GM19351 (cell line): Measurements from ENCODE around the gene MTHFD1L.

ENCODE experiments used
- ATAC-seq: cut with Tn5 transposase; IDR thresholded peaks from one replicate; pipeline ENCODE4 v1.9.1; 2021; ENCODE audit warnings: mild to moderate bottlenecking, moderate library complexity; ENCODE audit not compliant: unreplicated experiment

Gene MTHFD1L

DNA sequence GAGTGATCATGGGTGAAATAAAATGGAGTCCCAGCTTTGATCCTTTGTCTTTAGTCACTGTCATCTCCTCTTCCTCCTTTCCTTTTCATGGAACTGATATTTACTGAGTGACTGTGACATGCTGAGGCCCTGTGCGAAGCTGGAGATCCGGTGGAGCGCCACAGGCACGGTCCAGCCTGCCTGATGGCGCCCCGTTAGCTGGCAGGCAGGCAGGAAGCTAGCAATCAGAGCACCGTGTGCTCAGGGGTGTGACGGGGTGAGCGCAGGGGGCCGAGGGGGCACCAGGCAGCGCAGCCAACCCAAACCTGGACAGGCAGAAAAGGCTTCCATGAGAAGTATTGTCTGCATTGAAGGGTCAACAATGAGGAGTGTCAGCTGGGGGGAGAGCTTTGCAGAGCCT, 274.0 kb downstream of the MTHFD1L start:
- ATAC-seq = no peak

DNA sequence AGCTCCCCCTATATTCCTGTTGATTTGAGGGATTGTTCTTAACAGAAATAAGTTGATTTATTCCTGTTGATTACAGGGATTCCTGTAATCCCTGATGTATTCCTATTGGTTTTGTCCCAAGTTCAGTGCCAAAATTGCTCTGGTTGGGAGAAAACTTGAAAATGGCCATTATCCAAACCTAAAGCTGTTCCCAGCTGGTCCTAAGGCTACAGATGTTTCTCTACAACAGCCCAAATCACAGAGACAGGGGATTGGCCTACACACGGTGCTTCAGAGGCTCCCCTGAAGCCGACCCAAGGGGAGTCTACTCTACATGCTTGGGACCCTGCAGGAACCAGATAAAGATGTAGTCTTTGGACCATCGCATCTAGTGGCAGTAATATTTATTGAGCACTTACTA, 275.3 kb downstream of the MTHFD1L start:
- ATAC-seq = no peak

GRCh38 chr6:151141685-151142084, 276.2 kb downstream of the MTHFD1L start:
- no peak for ATAC-seq

DNA sequence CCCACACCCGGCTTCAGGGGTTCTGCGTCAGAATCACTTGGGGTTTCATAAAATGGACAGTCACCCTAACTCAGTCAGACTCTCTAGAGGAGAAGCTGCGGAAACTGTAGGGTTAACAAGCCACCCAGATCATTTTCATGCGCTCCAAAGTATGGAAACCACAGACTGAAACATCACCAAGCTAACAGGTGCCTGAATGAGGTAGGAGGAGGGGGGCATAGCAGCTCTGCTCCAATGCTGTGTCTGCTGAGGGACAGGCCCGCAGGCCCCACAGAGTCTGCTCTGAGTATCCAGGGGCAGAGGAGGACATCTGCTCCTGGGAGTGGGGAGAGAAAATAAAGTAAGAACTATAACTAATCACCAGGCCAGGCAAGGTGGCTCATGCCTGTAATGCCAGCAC, 277.2 kb downstream of the MTHFD1L start:
- ATAC-seq = no peak

DNA sequence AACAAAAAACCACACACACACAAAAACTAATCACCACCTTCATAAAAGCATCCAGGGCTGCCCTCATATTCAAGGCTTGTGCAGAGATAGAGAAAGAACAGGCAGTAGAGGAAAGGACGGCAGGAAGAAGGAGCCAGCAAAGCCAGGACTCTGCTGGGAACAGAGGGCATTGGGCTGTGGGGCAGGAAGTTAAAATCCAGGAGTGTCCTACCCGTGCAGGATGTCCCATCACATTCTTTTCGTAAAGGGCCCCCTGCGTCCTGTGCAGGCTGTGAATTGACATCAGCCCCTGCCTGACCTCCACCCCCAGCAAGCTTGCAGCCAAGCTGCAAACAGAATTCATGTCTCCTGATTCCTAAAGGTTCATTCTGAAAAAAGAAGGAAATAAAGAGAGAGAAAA, 277.8 kb downstream of the MTHFD1L start:
- no peak for ATAC-seq

DNA sequence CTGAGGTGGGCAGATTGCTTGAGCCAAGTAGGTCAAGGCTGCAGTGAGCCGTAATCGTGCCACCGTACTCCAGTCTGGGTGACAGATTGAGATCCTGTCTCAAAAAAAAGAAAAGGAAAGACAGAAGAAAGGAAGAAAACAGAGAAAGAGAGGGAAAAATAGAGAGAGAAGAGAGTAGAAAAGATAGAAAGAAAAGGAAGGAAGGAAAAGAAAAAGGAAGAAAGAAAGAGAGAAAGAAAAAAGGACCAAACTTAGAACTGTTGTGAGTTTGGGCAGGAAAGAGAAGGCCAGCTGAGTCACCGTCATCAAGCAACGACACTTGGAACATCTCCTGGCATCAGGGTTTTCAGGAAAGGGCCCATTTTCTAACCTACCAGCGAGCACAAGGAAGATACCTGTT, 278.3 kb downstream of the MTHFD1L start:
- no peak for ATAC-seq

DNA sequence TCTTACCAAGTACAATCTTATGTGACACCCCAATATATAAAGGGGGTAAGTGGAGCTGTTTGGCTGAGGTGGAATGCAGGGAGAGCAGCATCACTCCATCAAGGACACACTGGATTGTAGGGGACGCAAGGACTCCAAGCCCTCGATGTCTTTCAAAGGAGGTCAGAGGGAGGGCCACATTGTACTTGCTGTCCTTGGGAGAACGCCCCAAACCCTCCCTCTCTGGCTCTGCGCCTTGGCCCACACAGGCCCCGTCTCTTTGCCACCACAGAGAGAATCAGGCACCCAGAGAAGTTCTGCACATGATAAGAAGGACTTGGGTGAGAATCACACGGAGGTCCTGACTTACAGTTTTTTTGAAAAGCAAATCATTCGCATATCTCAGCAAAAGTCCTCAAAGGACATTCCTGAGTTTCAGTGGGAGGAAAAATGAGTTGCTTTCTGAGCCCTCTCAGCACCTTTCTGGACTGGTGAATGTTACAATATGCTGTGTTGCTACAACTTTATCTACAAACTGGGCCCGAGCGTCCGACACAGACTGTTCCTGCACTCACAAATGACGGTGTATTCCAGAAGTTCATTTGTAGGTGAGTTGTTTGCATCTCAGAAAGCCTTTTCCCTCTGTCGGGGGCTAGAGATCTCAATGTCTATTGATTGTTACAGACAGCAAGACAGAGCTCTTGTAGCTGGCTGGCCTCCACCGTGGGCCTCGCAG, 281.8 kb downstream of the MTHFD1L start:
- no peak for ATAC-seq

GRCh38 chr6:151148111-151148510, 282.6 kb downstream of the MTHFD1L start:
- ATAC-seq = no peak

DNA sequence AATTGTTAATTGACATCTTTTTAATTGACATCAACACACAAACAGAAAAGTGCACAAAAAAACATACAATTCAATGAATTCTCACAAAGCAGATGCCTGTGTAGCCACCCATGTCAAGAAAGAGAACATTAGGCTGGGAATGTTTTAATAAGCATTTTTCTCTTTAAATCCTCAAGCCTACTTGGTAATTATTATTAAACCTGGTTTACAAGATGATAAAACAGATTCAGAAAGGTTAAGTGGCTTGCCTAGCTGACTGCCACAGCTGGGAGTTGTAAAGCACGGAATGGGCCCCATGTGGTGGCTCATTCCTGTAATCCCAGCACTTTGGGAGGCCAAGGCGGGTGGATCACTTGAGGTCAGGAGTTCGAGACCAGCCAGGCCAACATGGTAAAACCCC, 284.3 kb downstream of the MTHFD1L start:
- ATAC-seq = no peak
